Subcutaneous abdominal adipose tissue (tissue), 5 donors: Measurements from ENCODE around the gene EPX.
"Not testable (repeated sequence)": the region's sequence is repeated elsewhere in the genome, so short reads cannot be mapped to it uniquely, and the experiment has no call there.

Experiments used
- H3K27ac ChIP-seq: one replicate; pipeline ENCODE4 v1.7.0; 2013; ENCODE audit warnings: low read depth, mild to moderate bottlenecking, inconsistent platforms, low read length, moderate library complexity
- H3K27me3 ChIP-seq, 5 donors: one replicate each; pipeline ENCODE4 v1.7.0; 2013; ENCODE audit warnings: low read length in 5 of 5, inconsistent platforms in 1 of 5; ENCODE audit not compliant: control insufficient read depth in 5 of 5, insufficient read depth in 4 of 5
- H3K36me3 ChIP-seq, 5 donors: one replicate each; pipeline ENCODE4 v1.7.0; 2013; ENCODE audit warnings: low read length in 5 of 5; ENCODE audit not compliant: control insufficient read depth in 5 of 5, insufficient read depth in 5 of 5
- H3K4me1 ChIP-seq, 5 donors: one replicate each; pipeline ENCODE4 v1.7.0; 2013; ENCODE audit warnings: low read length in 5 of 5, mild to moderate bottlenecking in 3 of 5, moderate library complexity in 1 of 5; ENCODE audit not compliant: control insufficient read depth in 5 of 5, insufficient read depth in 5 of 5
- H3K4me3 ChIP-seq, 5 donors: one replicate each; pipeline ENCODE4 v1.7.0; 2013; ENCODE audit warnings: low read length in 5 of 5, low read depth in 1 of 5
- H3K9ac ChIP-seq, 5 donors: one replicate each; pipeline ENCODE4 v1.7.0; 2013; ENCODE audit warnings: low read length in 5 of 5, mild to moderate bottlenecking in 4 of 5, moderate library complexity in 3 of 5
- H3K9me3 ChIP-seq, 5 donors: one replicate each; pipeline ENCODE4 v1.7.0; 2013; ENCODE audit warnings: low read length in 5 of 5; ENCODE audit not compliant: control insufficient read depth in 5 of 5
- donor health status: healthy.
- donor health status: healthy.
- donor health status: healthy.
- donor health status: healthy.
- donor health status: healthy.

The EPX gene

GRCh38 chr17:58192612-58193011 is at the start of gene EPX:
EPX (plus strand) TSS chr17:58192726; CDS start chr17:58192847, 121 bp downstream.
- H3K4me3 ChIP-seq = no peak within 1 kb of the TSS
- peaks cover 4 to 38% (median 25%) of the 10 kb centered on the region in 5 donors for H3K27me3 ChIP-seq
- peaks cover 4 to 10% (median 8%) of the 10 kb centered on the region in 5 donors for H3K4me1 ChIP-seq
- H3K9ac ChIP-seq = no peak within 1 kb of the TSS
- H3K27ac ChIP-seq = no peak within 1 kb of the TSS
- H3K36me3 ChIP-seq = no peaks in the 10 kb centered on the region
- no peaks in the 10 kb centered on the region for H3K9me3 ChIP-seq

GRCh38 chr17:58143335-58143734 is 49.2 kb upstream of the EPX start:
- not testable (repeated sequence) for H3K4me1 ChIP-seq, H3K9ac ChIP-seq, H3K27me3 ChIP-seq, H3K4me3 ChIP-seq, H3K36me3 ChIP-seq, H3K27ac ChIP-seq
- H3K9me3 ChIP-seq = peaks cover 10 to 31% (median 20%) of the 10 kb centered on the region in 5 donors

GRCh38 chr17:58144801-58145200 is 47.7 kb upstream of the EPX start:
- no peaks in the 10 kb centered on the region for H3K4me1 ChIP-seq
- no peak overlapping the region for H3K4me3 ChIP-seq
- H3K9me3 ChIP-seq = peaks cover 10 to 31% (median 20%) of the 10 kb centered on the region in 5 donors

DNA sequence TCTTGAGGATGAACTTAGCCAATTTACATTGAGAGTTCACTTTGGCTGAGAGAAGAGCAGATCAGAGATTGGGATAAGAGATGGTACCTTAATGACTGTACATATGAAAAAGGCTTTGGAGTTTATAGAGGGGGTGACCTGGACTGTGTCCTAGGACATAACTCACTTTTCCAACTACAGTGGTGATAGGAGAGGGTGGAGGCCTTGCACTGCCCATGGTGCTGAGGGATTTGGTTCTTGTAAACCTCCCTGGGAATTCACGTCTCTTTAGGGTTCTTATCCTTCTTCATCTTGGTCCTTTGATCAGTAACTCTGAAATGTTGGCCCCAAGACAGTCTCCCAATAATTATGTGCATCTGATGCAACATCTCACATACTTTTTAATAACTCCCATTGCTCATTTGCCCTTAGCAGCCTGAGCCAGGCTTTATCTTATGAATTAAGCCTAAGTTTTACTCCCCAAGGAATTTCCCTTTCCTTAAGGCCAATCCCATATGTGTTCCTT is 44.5 kb upstream of the EPX start, which contains the start of gene OR4D1:
TSS of gene OR4D1 (plus strand) at position 455 of the 505 bp plus-strand sequence. CDS start 6,770 bp downstream, outside the sequence.
- H3K4me3 ChIP-seq = no peak within 1 kb of the TSS
- no peak within 1 kb of the TSS for H3K9ac ChIP-seq
- H3K27me3 ChIP-seq = peaks cover 0 to 11% (median 0%) of the 10 kb centered on the region in 5 donors
- no peak within 1 kb of the TSS for H3K27ac ChIP-seq
- H3K36me3 ChIP-seq = no peaks in the 10 kb centered on the region
- H3K9me3 ChIP-seq = peaks cover 10 to 31% (median 20%) of the 10 kb centered on the region in 5 donors
- peaks cover 0 to 3% (median 0%) of the 10 kb centered on the region in 5 donors for H3K4me1 ChIP-seq

More at GRCh38 chr17:58144801-58145200, 47.7 kb upstream of the EPX start:
- H3K27me3 ChIP-seq = peaks cover 0 to 8% (median 0%) of the 10 kb centered on the region in 5 donors
- H3K27ac ChIP-seq = no peak overlapping the region
- H3K36me3 ChIP-seq = no peaks in the 10 kb centered on the region
- no peak overlapping the region for H3K9ac ChIP-seq

GRCh38 chr17:58148609-58149008 is 43.9 kb upstream of the EPX start:
- Histone ChIP-seq H3K9me3 (peaks cover 10 to 31% (median 20%) of the 10 kb centered on the region in 5 donors), H3K4me1 (peaks cover 0 to 5% (median 0%) of the 10 kb centered on the region in 5 donors), H3K27ac (no peak overlapping the region), H3K36me3 (no peaks in the 10 kb centered on the region), H3K9ac (no peak overlapping the region), H3K27me3 (peaks cover 0 to 11% (median 0%) of the 10 kb centered on the region in 5 donors), H3K4me3 (no peak overlapping the region)

DNA sequence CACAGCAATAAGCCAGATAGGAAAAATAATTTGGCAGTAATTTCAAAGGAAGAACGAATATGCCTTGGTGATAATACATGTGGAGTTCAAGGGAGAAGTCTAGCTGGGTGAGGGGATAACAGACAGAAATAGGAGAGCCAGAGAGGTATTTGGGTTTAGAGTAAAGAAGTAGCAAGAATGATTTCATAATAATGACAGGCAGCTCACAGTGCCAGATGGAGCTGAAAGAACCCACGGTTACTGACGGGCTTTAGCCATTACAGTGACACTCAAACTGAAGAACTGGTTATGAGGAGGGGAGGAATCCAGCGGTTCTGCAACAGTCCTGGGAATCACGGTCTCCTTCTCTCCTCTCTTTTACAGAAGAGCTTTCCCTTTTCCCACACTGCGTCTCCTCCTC is 42.1 kb upstream of the EPX start:
- H3K9me3 ChIP-seq = peaks cover 2 to 14% (median 9%) of the 10 kb centered on the region in 5 donors
- no peaks in the 10 kb centered on the region for H3K36me3 ChIP-seq
- peaks cover 0 to 16% (median 6%) of the 10 kb centered on the region in 5 donors for H3K27me3 ChIP-seq
- peaks cover 0 to 5% (median 0%) of the 10 kb centered on the region in 5 donors for H3K4me1 ChIP-seq
- no peak overlapping the region for H3K9ac ChIP-seq
- H3K27ac ChIP-seq = no peak overlapping the region
- no peak overlapping the region for H3K4me3 ChIP-seq

DNA sequence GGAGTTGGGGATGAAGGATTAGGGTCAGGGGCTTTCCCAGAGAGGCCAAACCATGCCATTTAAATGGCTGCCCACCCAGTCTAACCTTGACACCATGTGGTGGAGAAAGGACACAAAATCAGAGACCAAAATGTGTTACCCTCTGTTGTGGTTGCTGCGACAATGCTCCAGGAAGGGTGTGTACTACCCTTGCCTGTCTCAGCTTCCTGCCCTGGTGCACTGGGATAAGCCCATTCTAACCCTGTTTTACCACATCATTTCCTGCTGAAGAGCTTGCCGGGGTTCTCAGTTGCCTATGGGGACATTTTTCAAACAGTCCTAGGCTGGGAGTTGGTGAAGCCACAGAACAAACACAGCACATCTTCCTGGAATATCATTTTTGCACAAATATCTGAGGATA is 39.5 kb upstream of the EPX start:
- H3K4me3 ChIP-seq = no peak overlapping the region
- H3K27ac ChIP-seq = no peak overlapping the region
- H3K36me3 ChIP-seq = no peaks in the 10 kb centered on the region
- H3K27me3 ChIP-seq = peaks cover 0 to 35% (median 18%) of the 10 kb centered on the region in 5 donors
- no peak overlapping the region for H3K9ac ChIP-seq
- peaks cover 0 to under 1% (median 0%) of the 10 kb centered on the region in 5 donors for H3K9me3 ChIP-seq
- H3K4me1 ChIP-seq = peaks cover 0 to 12% (median 10%) of the 10 kb centered on the region in 5 donors

GRCh38 chr17:58153671-58154070 is 38.9 kb upstream of the EPX start:
- Histone ChIP-seq H3K27me3 (peaks cover 0 to 30% (median 14%) of the 10 kb centered on the region in 5 donors), H3K36me3 (no peaks in the 10 kb centered on the region), H3K9ac (no peak overlapping the region), H3K27ac (no peak overlapping the region), H3K4me1 (peaks cover 0 to 12% (median 10%) of the 10 kb centered on the region in 5 donors), H3K9me3 (no peaks in the 10 kb centered on the region), H3K4me3 (no peak overlapping the region)

- Histone ChIP-seq H3K27me3 (peaks cover 0 to 31% (median 14%) of the 10 kb centered on the region in 5 donors), H3K9me3 (no peaks in the 10 kb centered on the region), H3K27ac (no peak overlapping the region), H3K4me3 (peak overlapping the region; percentile 30 to 60 (median 50)), H3K9ac (no peak overlapping the region), H3K36me3 (no peaks in the 10 kb centered on the region), H3K4me1 (peaks cover 0 to 12% (median 10%) of the 10 kb centered on the region in 5 donors)
Measured at GRCh38 chr17:58156839-58157803, 35.4 kb upstream of the EPX start.

DNA sequence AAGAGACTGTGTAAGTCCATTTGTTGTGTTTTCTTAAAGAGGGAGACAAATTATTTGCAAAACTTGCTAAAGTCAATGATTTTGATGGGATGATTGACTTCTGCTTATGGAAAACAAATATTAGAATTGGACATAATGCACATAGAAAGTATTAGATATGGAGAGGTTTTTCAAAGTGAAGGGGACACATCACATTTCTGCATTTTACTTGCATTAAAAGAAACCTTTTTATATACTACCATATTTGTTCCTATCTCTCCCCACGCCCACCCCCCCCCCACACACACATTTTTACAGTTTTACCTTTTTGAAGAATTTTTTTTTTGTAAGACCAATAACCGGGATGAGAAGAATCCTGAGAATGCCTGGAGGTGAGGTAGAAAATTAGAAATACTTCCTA is 34.3 kb upstream of the EPX start:
- Histone ChIP-seq H3K9ac (no peak overlapping the region), H3K27ac (no peak overlapping the region), H3K9me3 (no peaks in the 10 kb centered on the region), H3K4me1 (peaks cover 0 to 10% (median 7%) of the 10 kb centered on the region in 5 donors), H3K36me3 (no peaks in the 10 kb centered on the region), H3K27me3 (peaks cover 0 to 31% (median 14%) of the 10 kb centered on the region in 5 donors), H3K4me3 (no peak overlapping the region)
